ENCODE measurements around the gene PRUNE2.

- TF ChIP-seq CTCF (IDR thresholded peaks at IDR 0.05; ENCODE audit: insufficient read depth, low read length, poor library complexity, severe bottlenecking) (no peak), EZH2phosphoT487 (conservative IDR thresholded peaks at IDR 0.05; ENCODE audit: low read length) (no peak)
Observed at GRCh38 chr9:76827296-76828080, 78.4 kb downstream of the PRUNE2 start.
